HFFc6 (cell line): ENCODE data around the gene NELFA. TPM values are rescaled to one million over a fixed set of nuclear protein-coding genes. Genes with fewer than 3 reads are reported as not detected.

ENCODE experiments used
- DNase-seq: peaks from one replicate; pipeline ENCODE4 v3.0.0-alpha.2; 2018
- H3K27ac Mint-ChIP-seq: 2 replicates; pipeline ENCODE4 v1.8.0; 2020; ENCODE audit warnings: mild to moderate bottlenecking, mixed read lengths
- H3K27me3 Mint-ChIP-seq: 2 replicates; pipeline ENCODE4 v1.8.0; 2021; ENCODE audit warnings: mild to moderate bottlenecking, moderate library complexity, mixed read lengths; ENCODE audit not compliant: insufficient read depth
- H3K36me3 Mint-ChIP-seq: 2 replicates; pipeline ENCODE4 v1.8.0; 2021; ENCODE audit warnings: low read depth, mixed read lengths
- H3K4me1 Mint-ChIP-seq: 2 replicates; pipeline ENCODE4 v1.8.0; 2020; ENCODE audit warnings: low read depth, mixed read lengths
- H3K4me3 Mint-ChIP-seq: 2 replicates; pipeline ENCODE4 v1.8.0; 2020; ENCODE audit warnings: mild to moderate bottlenecking, moderate library complexity, mixed read lengths
- H3K9me3 Mint-ChIP-seq: 2 replicates; pipeline ENCODE4 v1.8.0; 2020; ENCODE audit warnings: mild to moderate bottlenecking, mixed read lengths
- CTCF ChIP-seq: fragments of 200-600 bp; sonication (generic); IDR thresholded peaks from 2 replicates; pipeline ENCODE4 v1.5.0; 2021; ENCODE audit warnings: antibody characterized with exemption, mild to moderate bottlenecking
- total RNA-seq, 6 experiments: library from RNA; stranded (reverse); fragmentation: NEBNext Ultra II Directional; extraction: Animal tissue kit (Norgen Biotek cat#: 25700); gene quantifications; 2 replicates in 1 of 6; 3 replicates in 5 of 6; pipeline ENCODE4 v1.2.3, GENCODE V29; 2021

Gene NELFA
- total RNA-seq, 6 experiments from 2014 or later = 19.2 to 21.2 (median 20.2) TPM

GRCh38 chr4:1956631-1957030 is 52.1 kb downstream of the NELFA start:
- no peak for TF ChIP-seq CTCF
- peaks cover 35% of the 10 kb centered on the region for H3K36me3 Mint-ChIP-seq
- H3K9me3 Mint-ChIP-seq = no peaks in the 10 kb centered on the region

GRCh38 chr4:1953335-1953734 is 55.4 kb downstream of the NELFA start:
- no peak for DNase-seq
- H3K27me3 Mint-ChIP-seq = peaks cover 3% of the 10 kb centered on the region

More at GRCh38 chr4:1956631-1957030, 52.1 kb downstream of the NELFA start:
- H3K4me1 Mint-ChIP-seq = peaks cover 10% of the 10 kb centered on the region
- peaks cover 4% of the 10 kb centered on the region for H3K27me3 Mint-ChIP-seq
- no peak for DNase-seq
- no peak overlapping the region for H3K27ac Mint-ChIP-seq
- H3K4me3 Mint-ChIP-seq = no peak overlapping the region

GRCh38 chr4:1952719-1953118 is 56.1 kb downstream of the NELFA start:
- no peaks in the 10 kb centered on the region for H3K9me3 Mint-ChIP-seq
- DNase-seq = no peak
- no peak for TF ChIP-seq CTCF
- H3K4me3 Mint-ChIP-seq = no peak overlapping the region
- peaks cover 5% of the 10 kb centered on the region; the same call in 1 of the 2 replicates for H3K36me3 Mint-ChIP-seq
- H3K27ac Mint-ChIP-seq = no peak overlapping the region
- peaks cover 3% of the 10 kb centered on the region for H3K27me3 Mint-ChIP-seq
- H3K4me1 Mint-ChIP-seq = no peaks in the 10 kb centered on the region

More at GRCh38 chr4:1953335-1953734, 55.4 kb downstream of the NELFA start:
- no peak overlapping the region for H3K4me3 Mint-ChIP-seq
- H3K9me3 Mint-ChIP-seq = no peaks in the 10 kb centered on the region
- H3K36me3 Mint-ChIP-seq = peaks cover 11% of the 10 kb centered on the region; the same call in 1 of the 2 replicates
- no peak overlapping the region for H3K27ac Mint-ChIP-seq
- TF ChIP-seq CTCF = no peak
- H3K4me1 Mint-ChIP-seq = no peaks in the 10 kb centered on the region

GRCh38 chr4:1952058-1952700 is 56.6 kb downstream of the NELFA start:
- no peak for TF ChIP-seq CTCF
- Mint-ChIP-seq H3K27ac (no peak overlapping the region), H3K27me3 (peaks cover 3% of the 10 kb centered on the region), H3K36me3 (peaks cover 4% of the 10 kb centered on the region; the same call in 1 of the 2 replicates), H3K9me3 (no peaks in the 10 kb centered on the region), H3K4me1 (no peaks in the 10 kb centered on the region), H3K4me3 (no peak overlapping the region)
- no peak for DNase-seq

GRCh38 chr4:1950369-1950768 is 58.4 kb downstream of the NELFA start:
- H3K27me3 Mint-ChIP-seq = peaks cover 3% of the 10 kb centered on the region
- no peak overlapping the region for H3K27ac Mint-ChIP-seq
- TF ChIP-seq CTCF = no peak
- no peaks in the 10 kb centered on the region for H3K9me3 Mint-ChIP-seq
- no peaks in the 10 kb centered on the region; the same call in 1 of the 2 replicates for H3K36me3 Mint-ChIP-seq
- no peak for DNase-seq
- H3K4me1 Mint-ChIP-seq = no peaks in the 10 kb centered on the region
- no peak overlapping the region for H3K4me3 Mint-ChIP-seq
